ENCODE results near the gene MCF2.
"Not testable (repeated sequence)": the region's sequence is repeated elsewhere in the genome, so short reads cannot be mapped to it uniquely, and the experiment has no call there.

MCF2 gene

GRCh38 chrX:139708067-139708466, at the start of gene MCF2:
MCF2 (minus strand) TSS chrX:139708167; CDS start chrX:139651744, 56,423 bp downstream.
- DNase-seq, result no peak

GRCh38 chrX:139751053-139751452, 43.1 kb upstream of the MCF2 start:
- DNase-seq, result no peak

GRCh38 chrX:139750390-139750789, 42.4 kb upstream of the MCF2 start:
- DNase-seq, result no peak

- no peak for DNase-seq
Measured at GRCh38 chrX:139739138-139739537, 31.2 kb upstream of the MCF2 start.

GRCh38 chrX:139738581-139738980, 30.6 kb upstream of the MCF2 start:
- no peak for DNase-seq

- no peak for DNase-seq
Measured at GRCh38 chrX:139736151-139736550, 28.2 kb upstream of the MCF2 start.

- DNase-seq, result no peak
Measured at GRCh38 chrX:139734996-139735395, 27.0 kb upstream of the MCF2 start.

GRCh38 chrX:139725720-139726119, 17.8 kb upstream of the MCF2 start:
- DNase-seq, result no peak

GRCh38 chrX:139724626-139725025, 16.7 kb upstream of the MCF2 start:
- no peak for DNase-seq

- DNase-seq, result no peak
Measured at GRCh38 chrX:139720979-139721378, 13.0 kb upstream of the MCF2 start.

GRCh38 chrX:139720136-139720535, 12.2 kb upstream of the MCF2 start:
- no peak for DNase-seq

GRCh38 chrX:139702658-139703057, 5.3 kb downstream of the MCF2 start:
- DNase-seq, result no peak

- no peak for DNase-seq
Measured at GRCh38 chrX:139692908-139693307, 15.1 kb downstream of the MCF2 start.

GRCh38 chrX:139692506-139692849, 15.5 kb downstream of the MCF2 start:
- no peak for DNase-seq

GRCh38 chrX:139691843-139692505, 16.0 kb downstream of the MCF2 start:
- DNase-seq, result no peak

- DNase-seq, result no peak
Measured at GRCh38 chrX:139691493-139691842, 16.5 kb downstream of the MCF2 start.

GRCh38 chrX:139685175-139685574, 22.8 kb downstream of the MCF2 start:
- DNase-seq, result not testable (repeated sequence)

GRCh38 chrX:139680356-139680755, 27.6 kb downstream of the MCF2 start:
- DNase-seq, result no peak

- DNase-seq, result no peak
Measured at GRCh38 chrX:139647597-139647996, 60.4 kb downstream of the MCF2 start.

GRCh38 chrX:139642241-139642927, 65.6 kb downstream of the MCF2 start:
- no peak for DNase-seq

- no peak for DNase-seq
Measured at GRCh38 chrX:139640259-139640658, 67.7 kb downstream of the MCF2 start.

GRCh38 chrX:139639253-139639652, 68.7 kb downstream of the MCF2 start:
- no peak for DNase-seq

GRCh38 chrX:139600105-139600504, 107.9 kb downstream of the MCF2 start:
- no peak for DNase-seq

GRCh38 chrX:139596068-139596467, 111.9 kb downstream of the MCF2 start:
- no peak for DNase-seq

GRCh38 chrX:139585613-139586012, 122.4 kb downstream of the MCF2 start:
- no peak for DNase-seq

Measured in suppressor macrophage treated with lipopolysaccharide for 4 hours (primary cell).